NCI-H510A treated with DMSO at 0.1 percent for 48 hours (cell line): ENCODE results near the gene RHBDL3.
"Not testable (repeated sequence)": the region's sequence is repeated elsewhere in the genome, so short reads cannot be mapped to it uniquely, and the experiment has no call there.

Source experiments
- DNase-seq: peaks from one replicate; lab custom pipeline; 2025; lab: John Stamatoyannopoulos, UW

The RHBDL3 gene

DNA sequence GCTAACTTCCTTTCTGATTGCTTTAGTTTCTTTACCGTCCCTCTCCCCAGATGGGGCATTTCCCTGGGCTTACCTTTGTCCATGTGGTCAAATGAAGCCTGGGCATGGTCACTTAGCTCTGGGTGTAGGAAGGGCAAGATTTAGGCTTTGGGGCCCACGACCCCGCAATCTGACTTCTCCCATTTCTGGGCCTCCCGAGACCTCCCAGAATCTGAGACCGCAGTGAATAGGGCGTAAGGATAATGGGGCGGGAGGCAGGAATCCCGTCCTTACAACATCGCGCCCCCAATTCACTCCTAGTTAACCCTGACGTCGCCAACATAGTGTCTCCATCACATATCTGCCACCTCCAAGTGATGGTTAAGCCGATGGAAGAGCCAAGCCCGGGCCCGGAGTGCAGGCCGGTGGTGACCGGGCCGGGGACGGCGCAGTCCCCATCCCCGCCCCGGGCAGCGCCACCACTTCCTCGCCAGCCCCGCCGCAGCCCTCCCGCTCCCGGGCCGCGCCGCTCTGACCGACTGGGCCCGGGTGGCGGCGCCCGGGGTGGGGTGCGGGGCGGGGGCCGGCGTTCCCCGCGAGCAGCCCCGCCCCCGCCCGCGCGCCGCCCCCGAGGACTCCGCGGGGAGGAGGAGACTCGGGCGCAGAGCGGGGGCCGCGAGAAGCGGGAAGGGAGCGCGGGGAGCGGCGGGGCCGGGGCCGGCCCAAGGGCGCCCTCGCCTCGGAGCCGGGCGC is at the start of gene RHBDL3:
Gene RHBDL3, plus strand, starts transcription at position 641 of the 732 bp plus-strand sequence. CDS start 358 bp downstream, outside the sequence.
- DNase-seq, result no peak

DNA sequence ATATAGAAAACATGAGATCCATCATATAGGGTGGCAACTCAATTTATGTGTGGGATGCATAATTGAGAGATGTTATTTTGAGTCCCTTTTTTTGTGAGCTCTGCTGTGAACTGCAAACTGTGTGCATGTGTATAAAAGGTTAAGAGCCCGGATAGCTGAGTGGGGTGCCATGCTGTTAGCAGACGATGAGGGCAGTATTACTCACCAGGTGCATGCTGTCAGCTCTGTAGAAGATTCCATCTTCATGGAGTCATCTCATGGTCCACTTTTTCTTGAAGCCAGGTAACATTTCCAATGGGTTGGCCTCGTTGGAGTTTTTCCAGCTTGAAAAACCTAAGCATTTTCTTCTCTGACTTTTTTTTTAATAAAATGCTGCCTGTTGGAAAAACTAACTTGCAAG is 43.0 kb upstream of the RHBDL3 start:
- DNase-seq, result no peak

DNA sequence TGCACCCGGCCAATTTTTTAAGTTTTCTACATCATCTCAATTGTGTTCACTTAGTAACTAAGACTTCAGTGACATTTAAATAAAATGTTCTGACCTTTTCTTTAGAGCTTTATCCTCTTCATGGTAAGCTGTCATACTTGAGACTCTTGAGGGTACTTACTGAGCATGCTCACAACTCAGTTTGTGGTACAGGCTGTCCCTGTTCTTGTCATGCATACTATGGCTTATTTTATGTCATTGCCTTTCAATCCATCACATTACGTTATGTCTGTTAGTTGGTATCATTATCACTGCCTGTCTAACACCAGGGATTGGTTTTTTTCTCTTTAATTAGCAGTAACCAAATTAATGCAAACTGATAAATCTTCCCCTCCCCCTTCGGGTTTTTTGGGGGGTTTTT is 41.9 kb upstream of the RHBDL3 start:
- no peak for DNase-seq

DNA sequence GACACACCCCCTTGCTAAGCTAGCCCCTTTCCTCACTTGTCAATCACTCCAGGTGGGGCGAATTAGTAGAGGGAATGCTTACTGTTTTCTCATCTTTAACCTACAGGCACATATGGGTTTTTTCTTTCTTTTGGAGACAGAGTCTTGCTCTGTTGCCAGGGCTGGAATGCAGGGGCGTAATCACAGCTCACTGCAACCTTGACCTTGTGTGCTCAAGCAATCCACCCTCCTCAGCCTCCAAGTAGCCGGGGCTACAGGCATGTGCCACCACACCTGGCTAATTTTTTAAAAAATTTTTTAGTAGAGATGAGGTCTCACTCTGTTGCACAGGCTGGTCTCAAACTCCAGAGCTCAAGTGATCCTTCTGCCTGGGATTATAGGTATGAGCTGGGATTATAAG is 38.7 kb upstream of the RHBDL3 start:
- DNase-seq, result no peak

DNA sequence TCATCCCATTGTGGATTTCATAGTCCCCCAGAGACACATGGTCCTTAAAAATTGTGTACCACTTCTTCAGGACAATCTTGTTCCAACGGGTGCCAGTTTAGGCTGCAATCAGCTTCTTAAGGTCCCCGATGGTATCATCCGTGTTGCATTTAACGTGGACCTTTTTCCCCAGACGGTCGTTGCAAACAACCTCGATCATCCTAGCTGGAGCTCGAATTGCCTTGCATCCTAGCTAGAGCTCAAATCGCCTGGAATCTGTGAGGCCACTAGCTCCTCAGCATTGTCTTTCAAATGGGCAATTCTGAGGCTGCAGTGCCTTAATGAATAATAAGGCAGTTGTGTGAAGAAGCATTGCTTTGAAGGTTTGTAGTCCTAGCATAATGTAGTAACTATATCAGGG is 37.7 kb upstream of the RHBDL3 start:
- DNase-seq, result no peak

DNA sequence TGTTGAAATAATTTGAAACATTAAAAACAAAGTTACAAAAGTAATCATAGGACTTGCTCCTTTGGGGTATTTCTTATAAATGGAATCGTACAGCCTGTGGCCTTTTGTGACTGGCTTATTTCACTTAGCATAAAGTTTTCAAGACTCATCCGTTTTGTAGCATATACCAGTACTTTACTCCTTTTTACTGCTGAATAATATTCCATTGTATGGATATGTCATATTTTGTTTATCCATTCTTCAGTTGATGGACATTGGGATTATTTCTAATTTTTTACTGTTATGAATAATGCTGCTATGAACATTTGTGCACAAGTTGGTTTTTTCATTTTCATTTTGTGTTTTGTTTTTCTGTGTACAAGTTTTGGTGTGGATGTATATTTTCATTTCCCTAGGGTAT is 30.0 kb upstream of the RHBDL3 start:
- no peak for DNase-seq

GRCh38 chr17:32239456-32239855 is 26.2 kb upstream of the RHBDL3 start:
- DNase-seq, result no peak

GRCh38 chr17:32240750-32241149 is 24.9 kb upstream of the RHBDL3 start:
- DNase-seq, result no peak

GRCh38 chr17:32241640-32242039 is 24.0 kb upstream of the RHBDL3 start:
- DNase-seq, result no peak

- DNase-seq, result no peak
These were observed 16.2 kb upstream of the RHBDL3 start for GRCh38 chr17:32249475-32249874.

GRCh38 chr17:32253117-32253611 is 12.5 kb upstream of the RHBDL3 start:
- peak; percentile 84 for DNase-seq

DNA sequence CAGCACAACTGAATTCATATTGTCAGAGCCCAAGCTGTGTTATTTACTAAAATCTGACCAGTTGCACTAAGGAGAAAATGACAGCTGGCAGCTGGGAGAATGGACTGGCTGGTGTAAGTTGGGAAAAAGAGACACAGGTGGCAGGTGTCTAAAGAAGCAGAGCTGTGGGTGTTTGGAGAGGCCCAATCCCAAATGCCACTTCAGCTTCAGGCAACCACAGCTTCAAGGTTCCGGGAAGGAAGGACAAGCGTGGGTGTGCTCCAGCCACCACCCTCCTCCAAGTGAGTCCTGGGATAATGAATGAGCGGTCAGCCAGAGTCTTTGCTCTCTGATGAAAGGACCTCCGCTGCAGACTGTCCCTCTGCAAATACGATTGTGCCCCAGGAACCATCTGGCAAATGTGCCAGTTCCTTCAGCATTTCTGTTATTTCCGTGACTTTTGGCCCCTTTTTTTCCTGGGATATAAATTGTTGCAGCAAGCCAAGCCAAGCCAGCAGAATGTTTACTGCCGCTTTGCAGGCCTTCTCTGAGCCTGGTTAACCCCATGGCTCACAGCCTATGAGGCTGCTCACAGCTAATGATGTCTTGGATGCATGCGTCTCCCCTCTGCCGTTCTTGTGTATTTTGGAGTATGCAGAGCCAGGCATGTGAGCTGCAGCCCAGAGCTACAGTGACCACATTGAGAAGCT is 9.5 kb upstream of the RHBDL3 start:
- DNase-seq, result no peak

DNA sequence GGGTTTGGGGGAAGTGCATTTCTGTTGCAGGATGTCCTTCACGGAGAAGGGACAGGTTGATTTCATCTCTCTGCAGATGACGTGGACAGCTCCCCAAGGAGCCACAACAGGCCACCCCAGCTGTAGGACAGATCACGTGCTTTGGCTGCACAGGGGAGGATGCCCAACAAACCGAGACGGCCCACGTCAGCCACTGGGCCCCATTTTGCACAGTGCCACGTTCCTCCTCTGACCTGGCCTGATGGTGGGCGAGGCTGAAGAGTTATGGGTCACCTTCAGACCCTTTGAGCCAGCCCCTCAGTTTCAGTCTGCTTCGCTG is 9.0 kb upstream of the RHBDL3 start:
- no peak for DNase-seq

GRCh38 chr17:32258383-32259140 is 7.1 kb upstream of the RHBDL3 start:
- no peak for DNase-seq

GRCh38 chr17:32259586-32259985 is 6.0 kb upstream of the RHBDL3 start:
- DNase-seq, result no peak

- no peak for DNase-seq
These were observed 4.3 kb upstream of the RHBDL3 start for GRCh38 chr17:32261417-32261736.

DNA sequence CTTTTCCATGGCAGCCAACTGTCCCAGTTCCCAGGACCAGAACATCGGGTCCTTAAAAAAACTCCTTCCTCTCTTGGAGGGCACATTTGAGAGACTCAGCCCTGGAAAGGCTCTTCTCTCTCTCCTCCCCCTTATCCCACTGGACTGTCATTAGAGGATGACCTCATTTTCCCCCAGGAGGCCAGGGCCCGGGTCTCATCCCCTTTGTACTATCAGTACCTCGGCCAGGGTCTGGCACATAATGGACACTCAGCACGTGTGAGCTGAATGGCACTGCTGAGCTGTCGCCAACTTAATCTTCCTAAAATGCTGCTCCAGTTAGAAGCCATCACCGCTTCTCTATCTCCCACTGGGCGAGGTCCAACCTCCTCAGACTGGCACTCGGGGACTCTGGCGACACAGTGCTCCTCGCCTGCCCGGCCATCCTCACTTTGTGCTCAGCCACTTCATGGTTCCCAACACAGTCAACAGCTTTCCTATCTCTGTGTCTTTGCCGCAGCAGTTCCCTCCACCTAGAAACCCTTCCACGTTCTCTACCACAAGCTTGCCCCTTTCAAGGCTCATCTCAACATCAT is 3.6 kb upstream of the RHBDL3 start:
- no peak for DNase-seq

- not testable (repeated sequence) for DNase-seq
These were observed 2.1 kb upstream of the RHBDL3 start for GRCh38 chr17:32263515-32263914.

- DNase-seq, result no peak
These were observed 1.4 kb upstream of the RHBDL3 start for GRCh38 chr17:32264140-32264799.

DNA sequence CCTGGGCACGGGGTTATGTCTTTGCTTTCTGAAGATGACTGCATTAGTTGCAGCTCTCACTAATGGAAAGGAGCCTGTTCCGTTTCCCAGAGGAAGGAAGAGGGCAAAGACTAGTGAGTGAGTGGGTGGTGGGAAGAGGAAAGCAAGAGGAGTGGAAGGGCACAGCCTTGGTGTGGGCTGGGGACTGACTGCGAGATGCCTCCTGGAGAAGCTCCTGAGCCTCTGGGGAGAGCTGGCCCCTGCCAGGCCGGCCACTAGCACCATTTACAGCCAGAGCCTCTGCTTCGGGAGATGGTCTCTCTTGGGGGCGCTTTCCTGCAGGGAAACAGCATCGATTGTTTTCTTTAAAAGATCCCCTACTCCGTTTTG is 825 bp upstream of the RHBDL3 start:
- DNase-seq, result no peak

- no peak for DNase-seq
These were observed 388 bp downstream of the RHBDL3 start for GRCh38 chr17:32266051-32266388.
